SHP77 treated with DMSO at 0.1 percent for 48 hours (cell line): ENCODE measurements around the gene SNAPC4.

Experiments used
- DNase-seq: peaks from one replicate; lab custom pipeline; 2025; lab: John Stamatoyannopoulos, UW

Gene SNAPC4

DNA sequence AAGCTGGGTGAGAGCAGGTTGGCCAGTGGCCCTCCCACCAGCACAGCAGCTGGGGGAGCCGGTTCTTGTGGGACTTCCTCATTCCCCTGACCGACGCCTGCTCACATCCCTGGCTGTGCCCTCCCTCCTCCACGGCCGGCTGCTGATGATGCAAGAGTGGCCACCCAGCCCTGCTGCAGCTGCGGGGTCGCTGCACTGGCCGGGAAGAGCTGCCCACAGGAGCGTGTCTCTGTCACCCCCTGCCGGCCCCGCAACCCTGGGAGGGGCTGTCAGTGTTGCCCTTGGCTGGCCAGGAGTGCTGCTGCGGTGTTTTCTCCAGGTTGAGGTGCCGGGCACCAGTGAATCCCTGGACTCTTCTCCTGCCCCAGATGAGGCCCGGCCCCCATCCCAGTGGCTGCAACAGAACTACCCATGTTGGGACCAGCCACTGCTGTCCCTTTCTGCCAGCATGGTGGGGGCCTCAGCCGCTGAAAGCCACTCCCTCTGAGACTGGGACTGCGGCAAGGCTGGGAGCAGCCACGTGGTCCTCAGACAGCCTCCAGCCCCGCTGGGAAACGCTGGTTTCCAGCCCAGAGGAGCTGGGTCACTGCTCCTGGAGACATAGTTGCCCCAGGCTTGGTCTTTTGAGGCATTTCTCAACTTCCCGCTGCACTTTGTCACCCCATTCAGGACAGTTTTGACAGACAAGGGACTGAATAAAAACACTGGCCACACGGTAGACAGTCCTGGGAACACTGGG, 27.2 kb downstream of the SNAPC4 start:
- peak; percentile 20 for DNase-seq

DNA sequence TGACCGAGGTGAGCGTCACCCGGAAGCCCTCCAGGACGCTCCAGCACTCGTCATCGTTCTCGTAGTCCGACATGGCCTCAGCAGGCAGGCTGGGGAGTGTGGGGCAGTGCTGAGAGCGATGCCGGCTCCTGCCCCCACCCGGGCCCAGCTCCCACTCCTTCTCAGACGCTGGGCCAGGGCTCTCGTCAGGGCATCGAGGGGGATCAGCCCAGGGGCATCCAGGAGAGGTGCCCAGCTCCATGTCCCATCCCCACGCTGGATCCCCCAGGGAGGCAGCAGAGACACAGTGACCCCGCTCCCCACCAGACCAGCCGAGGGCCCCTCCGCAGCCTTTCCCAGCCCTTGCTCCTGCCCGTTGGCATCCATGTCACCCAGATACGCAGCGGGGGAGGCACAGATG, 28.0 kb downstream of the SNAPC4 start:
- no peak for DNase-seq

DNA sequence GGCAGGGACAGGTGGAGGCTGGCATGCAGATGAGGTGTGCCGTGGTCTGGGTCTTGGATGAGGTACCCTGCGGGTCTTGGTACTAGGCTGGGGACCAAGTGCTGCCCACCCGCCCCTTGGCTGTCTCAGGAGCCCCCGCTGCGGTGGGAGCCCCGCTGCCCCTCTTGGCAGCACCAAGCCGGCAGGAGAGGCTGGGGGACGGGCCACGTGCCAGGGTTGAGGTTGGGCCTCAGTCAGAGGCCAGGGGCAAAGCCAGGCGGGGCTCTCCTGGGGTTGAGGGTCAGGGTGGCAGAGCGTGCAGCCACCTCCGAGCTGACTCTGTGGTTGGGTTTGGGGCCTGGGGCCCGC, 28.5 kb downstream of the SNAPC4 start:
- no peak for DNase-seq

DNA sequence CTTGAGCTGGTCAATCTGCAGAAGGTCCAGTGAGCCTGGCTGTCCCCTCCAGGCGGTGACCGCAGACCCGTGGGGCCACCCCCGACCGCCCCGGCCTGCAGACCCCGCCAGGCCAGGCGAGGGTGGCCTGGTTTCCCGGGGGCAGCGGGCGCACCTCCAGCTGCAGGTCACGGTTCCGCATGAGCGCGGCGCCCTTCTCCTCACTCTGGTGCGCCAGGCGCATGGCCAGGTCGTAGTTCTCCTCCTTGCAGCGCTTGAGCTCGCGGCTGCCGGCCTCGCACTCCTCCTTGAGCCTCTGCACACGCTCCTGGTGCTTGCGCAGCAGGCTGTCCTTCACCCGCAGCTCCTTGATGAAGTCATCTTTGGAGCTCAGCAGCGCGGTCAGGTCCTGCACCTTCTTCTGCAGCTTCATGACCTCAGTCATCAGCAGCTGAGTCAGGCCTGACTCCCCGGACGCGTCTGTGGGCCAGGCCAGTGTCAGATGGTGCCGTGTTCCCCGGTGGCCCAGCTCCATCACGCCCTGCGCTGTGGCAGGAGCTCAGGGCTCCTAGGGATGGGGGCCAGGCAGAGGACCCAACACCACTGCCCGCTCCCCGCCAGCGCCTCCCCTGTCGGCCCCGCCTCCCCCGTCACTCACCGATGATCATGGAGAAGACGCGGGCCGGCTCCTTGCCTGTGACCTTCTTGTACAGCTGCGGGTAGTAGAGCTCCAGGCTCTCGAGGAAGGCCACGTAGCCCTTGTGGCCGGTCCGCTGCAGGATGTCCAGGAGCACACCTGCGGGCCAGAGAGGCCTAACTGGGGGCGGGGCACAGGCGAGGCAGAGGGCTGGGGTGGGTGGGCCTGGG, 29.1 kb downstream of the SNAPC4 start:
- no peak for DNase-seq

DNA sequence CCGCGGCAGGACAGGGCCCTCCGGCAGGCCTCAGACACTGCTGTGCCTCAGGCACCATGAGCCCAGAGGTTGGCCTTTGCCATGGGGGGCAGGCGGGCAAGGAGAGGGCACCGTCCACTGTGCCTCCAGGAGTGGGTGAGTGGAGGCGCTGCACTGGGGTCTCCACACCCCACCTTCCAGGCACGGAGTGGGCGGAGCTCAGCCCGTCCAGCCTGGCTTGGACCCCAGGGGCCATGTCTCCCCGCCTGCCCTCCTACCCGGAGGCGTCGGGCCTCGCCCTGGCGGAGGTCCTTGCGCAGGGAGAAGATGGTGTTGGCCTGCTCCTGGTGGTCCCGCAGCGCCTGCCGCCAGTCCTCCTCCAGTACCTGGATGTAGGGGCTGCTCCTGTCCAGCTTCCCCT, 29.9 kb downstream of the SNAPC4 start:
- no peak for DNase-seq

DNA sequence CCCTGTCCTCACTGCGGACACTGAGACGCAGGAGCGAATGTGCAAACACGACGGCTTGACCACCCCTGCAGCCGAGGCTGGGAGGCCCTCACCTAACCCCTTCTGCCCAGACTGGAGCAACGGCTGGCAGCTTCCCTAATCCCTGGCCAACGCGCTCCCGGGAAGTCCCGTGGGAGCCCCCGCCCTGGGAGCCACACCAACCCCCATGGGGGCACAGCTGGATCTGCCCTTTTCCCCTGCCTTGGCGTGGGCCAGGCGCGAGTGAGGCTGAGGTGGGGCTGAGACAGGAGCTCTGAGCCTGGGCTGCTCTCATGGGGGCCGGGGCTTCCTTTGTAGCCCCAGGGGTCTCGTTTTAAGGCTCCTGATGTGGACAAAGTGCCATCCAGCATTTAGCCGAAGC, 31.8 kb downstream of the SNAPC4 start:
- no peak for DNase-seq

DNA sequence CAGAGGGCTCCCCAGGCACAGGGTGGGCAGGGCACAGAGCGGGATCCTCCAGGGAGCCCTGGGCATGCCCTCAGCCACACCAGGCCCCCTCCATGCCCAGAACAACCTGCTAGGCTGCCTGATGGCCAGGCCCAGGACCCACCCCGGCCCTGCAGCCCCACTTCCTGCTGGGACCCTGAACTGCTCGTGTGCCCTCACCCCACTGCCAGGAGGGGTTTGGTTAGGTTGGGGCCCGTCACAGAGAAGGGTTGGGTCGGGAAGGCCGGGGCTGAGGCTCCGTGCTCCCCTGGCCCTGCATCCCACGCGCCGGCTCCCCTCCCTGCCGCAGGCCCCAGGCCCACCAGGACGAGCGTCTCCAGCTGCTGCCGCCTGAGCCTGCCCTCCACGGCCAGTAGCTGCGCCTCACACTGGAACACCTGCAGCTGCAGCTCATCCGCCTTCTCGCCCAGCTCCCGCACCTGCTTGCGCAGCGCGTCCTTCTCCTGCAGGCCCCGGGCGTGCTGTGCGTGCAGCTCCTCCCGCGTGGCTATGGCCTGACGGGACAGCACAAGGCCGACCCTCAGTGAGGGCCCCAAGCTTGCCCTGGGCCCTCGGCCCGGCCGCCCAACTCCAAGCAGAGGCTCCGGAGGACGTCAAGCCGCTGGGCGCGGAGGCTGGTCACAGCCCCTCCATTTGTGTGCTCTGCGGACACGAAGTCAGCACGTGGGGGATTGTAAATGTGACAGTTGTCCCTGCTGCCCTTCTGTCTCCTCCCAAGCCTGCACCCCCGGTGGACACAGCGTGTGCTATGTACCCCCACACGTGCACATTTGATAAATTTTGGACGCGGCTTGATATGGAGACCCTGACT, 32.4 kb downstream of the SNAPC4 start:
- DNase-seq, result peak; percentile 37

DNA sequence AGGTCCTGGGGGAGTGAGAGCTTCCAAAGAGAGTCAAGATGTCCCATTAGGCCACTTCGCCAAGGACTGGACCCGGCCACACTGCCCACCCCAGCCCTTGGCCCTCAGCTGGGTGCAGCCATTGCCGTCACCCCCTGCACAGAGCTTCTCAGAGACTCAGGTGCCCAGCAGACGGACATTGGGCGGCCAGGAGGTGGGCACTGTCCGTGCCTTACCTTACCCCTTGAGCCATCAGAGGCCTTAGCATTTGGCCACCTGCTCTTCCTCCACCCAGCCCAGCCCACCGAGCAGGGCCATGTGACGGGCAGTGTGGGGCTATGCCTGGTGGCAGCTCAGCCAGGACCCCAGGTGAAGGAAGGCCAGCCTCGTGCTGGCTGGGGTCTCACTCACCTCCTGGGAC, 33.1 kb downstream of the SNAPC4 start:
- DNase-seq, result no peak

DNA sequence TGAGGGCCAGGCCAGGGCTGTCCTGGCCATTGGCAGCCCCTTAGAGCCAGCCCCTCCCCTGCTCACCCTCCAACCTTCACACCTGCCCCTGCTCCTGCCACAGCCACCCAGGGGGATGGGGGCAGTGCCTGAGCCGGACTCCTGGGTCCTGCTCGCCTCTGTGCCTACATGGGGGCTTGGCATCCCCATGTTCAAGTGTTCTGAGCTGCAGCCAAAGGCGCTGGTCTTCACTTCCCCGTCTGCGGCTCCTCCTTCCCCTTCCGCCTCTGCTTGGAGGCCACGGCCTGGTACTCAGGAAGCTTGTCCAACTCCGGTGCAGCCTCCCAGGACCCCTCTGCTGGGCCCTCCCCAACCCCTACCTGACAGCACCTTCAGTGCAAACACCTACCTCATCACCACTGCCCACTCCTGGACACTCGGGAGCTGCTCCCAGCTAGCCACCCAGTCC, 34.2 kb downstream of the SNAPC4 start:
- no peak for DNase-seq

DNA sequence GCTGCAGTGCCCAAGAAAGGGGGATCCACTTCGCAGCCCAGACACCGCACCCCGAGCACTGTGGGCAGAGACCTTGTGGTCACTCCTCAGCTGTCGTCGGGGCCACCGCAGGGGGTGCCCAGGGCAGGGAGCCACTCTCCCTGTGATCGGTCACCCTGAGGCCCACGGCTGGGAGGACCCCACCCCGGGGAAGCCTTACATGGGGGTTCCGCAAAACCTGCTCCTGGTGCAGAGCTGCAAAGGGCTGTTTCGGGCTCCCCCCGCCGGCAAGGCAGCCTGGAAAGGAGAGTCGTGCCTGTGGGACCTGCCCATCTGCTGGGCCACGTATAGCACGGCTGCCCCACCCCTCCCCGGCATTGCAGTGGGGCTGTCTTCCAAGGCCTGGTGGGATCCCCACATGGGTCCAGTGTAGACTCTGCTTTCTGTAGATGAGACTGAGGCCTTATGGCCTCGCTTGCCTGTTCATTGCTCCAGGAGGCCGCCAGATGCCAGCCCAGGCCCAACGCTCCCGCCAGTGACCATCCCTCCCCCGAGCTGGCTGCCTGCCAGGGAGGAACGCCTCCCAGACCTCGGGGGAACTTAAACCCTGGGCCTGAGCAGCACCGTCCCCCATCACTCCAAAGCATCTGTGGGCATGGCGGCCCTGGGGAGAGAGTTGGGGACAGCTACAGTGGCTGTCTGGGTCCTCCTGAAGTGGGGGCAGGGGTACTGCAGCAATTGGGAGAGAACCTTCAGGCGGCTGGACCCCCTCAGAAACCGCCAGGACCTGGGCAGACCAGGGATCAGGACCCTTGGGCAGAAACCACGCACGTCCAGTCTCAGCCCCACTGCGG, 34.8 kb downstream of the SNAPC4 start:
- no peak for DNase-seq

DNA sequence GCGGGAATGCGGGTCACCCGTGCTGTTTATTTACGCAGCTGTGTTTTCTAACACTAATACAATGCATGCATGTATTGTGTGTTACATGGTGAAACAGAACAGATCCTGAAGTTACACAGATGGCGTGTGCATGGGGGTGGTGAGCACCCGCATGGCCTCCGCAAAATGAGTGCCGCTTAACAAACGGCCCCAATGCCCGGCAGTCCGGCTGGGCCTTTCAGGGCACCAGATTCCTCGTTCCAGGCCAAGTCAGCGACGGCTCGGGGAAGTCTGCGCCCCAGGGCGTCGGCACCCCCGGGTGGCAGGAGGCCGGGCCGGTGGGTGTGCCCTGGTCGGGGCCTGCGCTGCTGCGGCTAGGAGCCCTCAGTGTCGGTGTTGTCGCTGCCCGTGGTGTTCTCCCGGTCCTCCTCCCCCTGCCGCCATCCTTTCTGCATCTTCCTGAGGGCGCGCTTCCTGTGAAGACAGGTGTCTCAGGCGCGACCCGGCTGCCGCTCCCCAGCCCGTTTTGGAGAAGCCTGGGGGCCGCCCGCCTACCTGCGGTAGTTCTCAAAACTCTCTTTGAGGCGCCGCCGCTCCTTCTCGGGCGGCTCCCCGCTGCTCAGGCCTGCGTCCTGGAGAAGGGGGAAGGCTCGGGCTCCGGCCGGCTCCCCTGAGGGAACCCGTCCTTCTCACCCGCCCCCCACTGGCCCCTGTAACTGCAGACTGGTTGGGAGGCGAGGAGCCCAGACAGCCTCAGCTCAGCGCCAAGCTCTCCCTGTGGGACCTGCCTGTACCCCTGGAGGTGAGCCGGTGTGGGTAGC, 35.8 kb downstream of the SNAPC4 start:
- no peak for DNase-seq

DNA sequence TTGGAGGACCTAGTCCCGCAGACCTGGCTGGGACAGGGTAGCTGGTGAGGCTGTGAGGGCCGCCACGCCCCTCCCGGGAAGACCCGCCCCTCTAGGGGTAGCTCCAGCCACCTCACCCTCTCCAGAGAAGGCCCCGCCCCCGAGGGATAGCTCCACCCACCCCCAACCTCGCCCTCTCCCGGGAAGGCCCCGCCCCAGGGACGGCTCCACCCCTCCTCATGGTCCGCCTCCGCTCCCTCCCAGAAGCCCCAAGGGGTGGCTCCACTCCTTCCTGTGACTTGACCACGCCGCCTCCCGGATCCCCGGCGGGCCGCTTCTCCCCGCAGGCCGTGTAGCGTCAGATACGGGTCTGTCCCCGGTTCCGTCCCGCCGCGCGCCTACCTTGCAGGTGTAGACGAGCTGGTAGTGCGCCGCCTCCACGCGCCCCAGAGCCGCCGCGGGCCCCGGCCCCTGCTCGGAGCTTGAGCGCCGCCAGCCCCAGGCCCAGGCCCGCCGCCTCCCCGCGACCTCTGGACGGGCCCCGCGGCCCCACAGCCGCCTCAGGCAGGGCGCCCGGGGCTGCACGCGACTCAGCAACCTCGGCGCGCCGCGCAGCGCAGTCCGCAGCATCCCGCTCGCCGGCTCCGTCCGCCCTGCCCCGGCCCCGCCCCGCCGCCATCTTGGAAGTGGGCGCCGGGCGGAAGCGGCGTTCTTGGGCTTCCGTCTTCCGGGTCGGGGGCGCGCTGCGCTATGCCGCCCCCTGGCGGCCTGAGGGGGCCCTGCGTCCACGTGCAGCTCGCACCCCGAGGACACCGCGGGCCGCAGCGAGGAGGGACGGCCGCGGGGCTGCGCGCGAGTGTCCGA, 36.6 kb downstream of the SNAPC4 start, which contains the start of gene DNLZ:
DNLZ (minus strand) TSS at position 639 of the 843 bp plus-strand sequence; CDS start at position 609, 30 bp downstream.
- DNase-seq, result peak; percentile 65

DNA sequence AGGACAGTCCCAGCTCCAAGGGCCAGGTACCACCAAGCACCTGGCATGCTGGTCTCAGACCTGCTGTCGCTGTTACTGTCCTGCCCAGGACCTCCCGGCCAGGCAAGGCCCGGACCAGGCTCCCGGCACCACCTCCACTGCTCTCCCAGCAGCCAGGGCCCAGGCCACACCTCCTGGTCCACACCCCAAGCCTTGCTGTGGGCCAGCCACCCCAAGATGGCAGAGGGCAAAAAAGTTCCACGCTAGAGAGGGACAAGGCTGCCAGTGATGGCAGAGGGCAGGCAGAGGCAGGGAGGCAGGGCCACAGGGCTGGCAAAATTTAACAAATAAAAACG, 37.6 kb downstream of the SNAPC4 start:
- no peak for DNase-seq

DNA sequence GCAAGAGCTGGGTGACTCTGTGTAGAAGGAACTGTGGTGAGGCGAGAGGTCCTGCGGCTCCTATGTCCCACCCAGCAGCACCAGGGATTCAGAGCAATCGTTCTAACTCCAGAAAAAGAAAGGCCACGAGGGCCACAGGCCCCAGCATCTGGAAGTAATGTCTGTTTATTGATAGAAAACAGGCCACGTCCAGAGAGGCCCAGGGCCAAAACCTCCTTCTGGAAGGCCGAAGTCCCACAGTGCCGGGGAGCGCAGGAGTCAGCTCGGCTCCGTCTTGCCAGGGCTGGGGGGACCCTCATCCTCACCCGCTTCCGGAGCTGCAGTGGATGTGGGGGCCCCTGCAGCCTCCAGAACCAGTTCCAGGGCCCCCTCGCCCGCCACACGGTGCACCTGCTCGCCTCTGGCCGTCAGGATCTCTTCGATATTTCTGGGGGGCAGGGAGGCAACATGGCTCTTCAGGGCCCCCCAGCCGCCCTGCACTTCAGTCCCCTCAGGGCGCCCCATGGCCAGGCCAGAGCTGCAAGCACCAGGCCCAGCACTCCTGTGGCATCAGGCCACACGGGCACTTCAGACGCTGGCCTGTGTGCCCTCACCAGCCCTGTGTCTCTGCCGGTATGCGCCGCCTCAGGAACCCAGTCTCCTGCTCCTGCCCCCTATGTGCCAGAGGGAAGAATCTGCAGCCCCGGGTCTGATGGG, 38.1 kb downstream of the SNAPC4 start:
- DNase-seq, result no peak

DNA sequence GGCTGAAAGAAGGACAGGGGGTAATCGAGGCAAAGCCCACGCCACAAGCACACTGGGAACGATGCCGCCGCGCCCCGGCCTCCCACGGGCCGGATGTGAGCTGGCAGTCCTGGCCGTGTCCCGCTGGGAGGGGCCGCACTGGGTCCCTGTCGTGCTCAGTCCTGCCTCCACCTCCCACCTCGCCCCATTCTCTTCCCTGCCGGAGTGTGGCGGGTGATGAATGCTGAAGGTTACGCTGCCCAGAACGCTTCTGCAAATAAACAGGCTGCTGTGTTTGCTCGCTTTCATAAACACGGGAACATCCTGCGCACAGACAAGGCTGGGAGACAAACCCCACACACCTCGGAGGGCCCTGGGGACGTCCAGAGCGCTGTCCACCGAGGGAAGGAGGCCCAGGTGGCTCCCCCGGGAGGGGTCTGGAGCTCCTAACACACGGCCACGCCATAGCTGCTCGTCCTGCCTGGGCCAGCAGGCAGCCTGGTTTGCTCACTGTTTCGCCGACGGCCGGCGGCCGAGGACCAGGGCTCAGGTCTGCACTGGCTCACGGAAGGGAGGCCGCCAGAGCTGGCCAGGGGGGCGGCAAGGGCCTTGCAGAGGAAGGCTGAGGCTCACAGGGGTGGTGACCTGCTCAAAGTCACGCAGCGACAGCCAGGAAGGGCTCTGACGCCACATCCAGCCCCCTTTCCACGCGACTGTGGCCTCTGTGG, 38.8 kb downstream of the SNAPC4 start:
- DNase-seq, result no peak

DNA sequence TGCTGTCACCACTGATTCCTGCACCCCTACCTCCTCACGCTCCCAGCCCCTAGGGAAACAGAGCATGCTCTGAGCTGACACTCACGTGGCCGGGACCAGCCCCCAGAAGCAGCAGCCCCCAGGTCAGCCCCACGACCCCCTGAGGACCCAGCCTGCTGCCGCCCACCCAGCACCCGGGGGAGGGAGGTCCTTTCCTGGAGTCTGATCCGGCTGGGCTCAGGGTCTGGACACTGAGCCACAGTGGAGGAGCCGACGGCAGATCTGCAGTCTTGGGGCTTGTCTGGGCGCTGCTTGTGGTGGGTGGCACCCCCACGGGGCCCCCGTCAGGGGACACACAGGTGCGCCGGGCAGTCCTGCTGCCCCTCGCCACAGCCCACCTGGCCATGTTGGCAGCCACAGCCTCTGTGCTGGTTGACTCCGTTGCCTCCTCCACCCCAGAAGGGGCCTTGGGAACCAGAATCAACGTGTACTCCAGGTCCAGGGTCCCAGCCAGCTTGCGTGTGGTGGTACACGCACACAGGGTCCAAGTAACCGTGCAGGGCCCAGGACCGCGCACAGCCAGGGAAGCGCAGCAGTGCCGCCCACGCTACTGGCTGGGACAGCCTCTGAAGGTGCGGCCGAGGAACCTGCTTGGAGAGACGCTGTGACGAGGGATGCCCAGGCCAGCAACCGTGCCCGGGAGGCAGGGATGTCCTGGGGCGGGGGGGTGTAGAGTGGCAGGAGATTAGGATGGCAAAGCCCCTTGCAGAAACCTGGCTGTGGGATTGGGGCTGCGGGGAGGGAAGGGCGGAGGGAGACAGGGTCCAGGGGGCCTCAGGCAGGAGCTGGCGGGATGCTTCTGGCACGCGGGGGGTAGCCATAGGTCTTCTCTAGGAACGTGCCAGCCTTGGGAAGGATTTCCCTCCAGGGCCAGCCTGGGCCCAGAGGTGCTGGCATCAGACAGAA, 39.9 kb downstream of the SNAPC4 start:
- DNase-seq, result no peak

DNA sequence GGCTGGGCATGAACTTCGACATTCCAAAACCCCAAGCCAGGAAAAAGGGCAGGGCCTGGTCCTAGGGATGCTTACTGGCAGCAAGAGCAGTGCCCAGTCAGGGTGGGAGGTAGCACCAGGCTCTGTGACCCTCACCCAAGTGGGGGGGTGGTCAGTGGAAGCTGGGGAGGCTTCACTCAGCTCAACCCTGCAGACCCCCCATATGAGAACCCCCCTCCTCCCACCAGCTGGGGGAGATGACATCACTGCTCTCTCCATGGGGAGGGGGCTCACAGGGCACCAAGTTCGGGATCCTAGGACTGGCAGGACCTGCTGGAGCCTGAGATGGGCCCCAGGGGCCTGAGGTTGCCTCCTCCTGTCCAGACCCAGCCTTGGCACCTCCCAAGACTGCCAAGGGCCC, 41.1 kb downstream of the SNAPC4 start:
- DNase-seq, result no peak
